GM12878 (cell line): Measurements from ENCODE around the gene OSBPL10. TPM values are rescaled to one million over a fixed set of nuclear protein-coding genes. Genes with fewer than 3 reads are reported as not detected.

ENCODE experiments used
- ATAC-seq: fragments of 200-7000 bp; cut with Tn5 transposase; 3 replicates; pipeline ENCODE4 v1.9.1; 2020; ENCODE audit warnings: mild to moderate bottlenecking, moderate library complexity
- BruUV-seq: library from RNA; stranded (reverse); fragments of 400-500 nt; replicated peaks from 2 replicates; lab custom pipeline; 2021; lab: Mats Ljungman, UMichigan
- CTCF ChIA-PET: fragments of 300-600 bp; sonication (Branson Sonifier 250); formaldehyde crosslinking; extraction: SDS; loops from one replicate; lab custom pipeline; 2021; ENCODE audit warnings: inconsistent platforms; lab: Yijun Ruan, JAX
- POLR2A ChIA-PET: fragments of 350-600 bp; formaldehyde crosslinking; extraction: SDS; loops from one replicate; lab custom pipeline; 2021; ENCODE audit warnings: inconsistent platforms; lab: Charles Lee
- RAD21 ChIA-PET: fragments of 300-600 bp; sonication (Branson Sonifier 250); formaldehyde crosslinking; loops from one replicate; lab custom pipeline; 2023; ENCODE audit warnings: antibody characterized with exemption; ENCODE audit not compliant: unreplicated experiment; lab: Charles Lee
- SMC1A ChIA-PET: fragments of 300-600 bp; sonication (Branson Sonifier 250); formaldehyde crosslinking; loops from one replicate; lab custom pipeline; 2023; ENCODE audit not compliant: unreplicated experiment, uncharacterized antibody; lab: Charles Lee
- DNase-seq: peaks from one replicate; pipeline ENCODE4 v3.0.0-alpha.2; 2011; ENCODE audit warnings: low read depth, low spot score
- FAIRE-seq: peaks from 3 replicates; lab custom pipeline; 2011; peaks lifted over from hg19 to GRCh38; lab: Jason Lieb, UNC
- H2AFZ ChIP-seq: 2 replicates; pipeline ENCODE4 v1.6.0; 2011; ENCODE audit warnings: low read depth, low read length, control low read depth; ENCODE audit not compliant: control insufficient read depth
- H3K27ac ChIP-seq: 2 replicates; pipeline ENCODE4 v1.5.1; 2011; ENCODE audit warnings: control low read depth; ENCODE audit not compliant: control insufficient read depth, insufficient read depth
- H3K27me3 ChIP-seq, 2 experiments: replicated peaks in 1 of 2; 2 replicates each; pipeline versions ENCODE4 v1.6.0 to v1.6.1; 2011; ENCODE audit warnings: low read length in 1 of 2; ENCODE audit not compliant: control insufficient read depth in 2 of 2, insufficient read depth in 2 of 2
- H3K36me3 ChIP-seq, 2 experiments: 2 replicates each; pipeline ENCODE4 v1.5.1; 2011; ENCODE audit warnings: low read length in 1 of 2; ENCODE audit not compliant: control insufficient read depth in 2 of 2, insufficient read depth in 2 of 2
- H3K4me1 ChIP-seq: 2 replicates; pipeline ENCODE4 v1.6.1; 2011; ENCODE audit warnings: mild to moderate bottlenecking, low read length, moderate library complexity, mixed read lengths; ENCODE audit not compliant: control insufficient read depth, insufficient read depth
- H3K4me2 ChIP-seq: 2 replicates; pipeline ENCODE4 v1.6.0; 2011; ENCODE audit warnings: control low read depth; ENCODE audit not compliant: control insufficient read depth, insufficient read depth
- H3K4me3 ChIP-seq: fragments of 200-600 bp; sonication (generic); 2 replicates; pipeline ENCODE4 v1.5.1; 2016
- H3K79me2 ChIP-seq: 2 replicates; pipeline ENCODE4 v1.6.0; 2011; ENCODE audit warnings: low read length; ENCODE audit not compliant: control insufficient read depth, insufficient read depth
- H3K9ac ChIP-seq: 2 replicates; pipeline ENCODE4 v1.8.0; 2011; ENCODE audit warnings: low read length, control low read depth, mixed read lengths; ENCODE audit not compliant: control insufficient read depth, insufficient read depth
- H3K9me3 ChIP-seq: replicated peaks from 3 replicates; pipeline ENCODE4 v1.5.1; 2011; ENCODE audit warnings: mild to moderate bottlenecking, low read length; ENCODE audit not compliant: control insufficient read depth, insufficient read depth
- H4K20me1 ChIP-seq: 2 replicates; pipeline ENCODE4 v1.6.0; 2011; ENCODE audit not compliant: control insufficient read depth, insufficient read depth
- BHLHE40 ChIP-seq, 2 experiments: fragments of 450-650 bp in 1 of 2; IDR thresholded peaks; 2 replicates each; pipeline ENCODE4 v1.6.1; 2011 to 2017; ENCODE audit warnings: low read depth in 2 of 2, borderline replicate concordance in 1 of 2, improper control_type of control experiment in 1 of 2, low read length in 1 of 2, mild to moderate bottlenecking in 1 of 2
- CBFB ChIP-seq: IDR thresholded peaks from 2 replicates; pipeline ENCODE4 v1.6.1; 2016; ENCODE audit warnings: antibody characterized with exemption, low read depth
- IKZF2 ChIP-seq, 2 experiments: fragments of 450-650 bp; IDR thresholded peaks; 2 replicates each; pipeline ENCODE4 v1.6.1; 2017; ENCODE audit warnings: mild to moderate bottlenecking in 2 of 2, moderate library complexity in 2 of 2
- KAT2A ChIP-seq: conservative IDR thresholded peaks from 2 replicates; pipeline ENCODE4 v1.6.1; 2011; ENCODE audit warnings: low read depth, low read length; ENCODE audit not compliant: control insufficient read depth
- RAD51 ChIP-seq: fragments of 450-650 bp; IDR thresholded peaks from 2 replicates; pipeline ENCODE4 v1.6.1; 2016; ENCODE audit warnings: moderate library complexity, mild to moderate bottlenecking, inconsistent platforms
- RUNX3 ChIP-seq: IDR thresholded peaks from 2 replicates; pipeline ENCODE4 v1.6.1; 2012; ENCODE audit warnings: low read length, inconsistent platforms
- SUPT20H ChIP-seq: IDR thresholded peaks from 2 replicates; pipeline ENCODE4 v1.6.1; 2011; ENCODE audit warnings: low read depth, mild to moderate bottlenecking, low read length, moderate library complexity, borderline replicate concordance; ENCODE audit not compliant: control insufficient read depth
- ZNF24 ChIP-seq: fragments of 450-650 bp; IDR thresholded peaks from 2 replicates; pipeline ENCODE4 v1.6.1; 2017; ENCODE audit warnings: antibody characterized with exemption, mild to moderate bottlenecking
- WGBS: methylation state at CpG from one replicate; pipeline ENCODE4 v1.1.6; 2016; ENCODE audit warnings: low lambda C conversion rate; ENCODE audit not compliant: insufficient replicate concordance, insufficient coverage; ENCODE audit errors: missing lambda C conversion rate; 5-methylcytosine and 5-hydroxymethylcytosine counted together
- in situ Hi-C: fragments of 300-500 bp; cut with MboI; formaldehyde crosslinking; loops from 9 replicates; pipeline ENCODE4 v1.14.3; 2018; ENCODE audit warnings: mixed read lengths
- intact Hi-C: fragments of 100-400 bp; cut with micrococcal nuclease; formaldehyde crosslinking; loops from one replicate; pipeline ENCODE4 v1.14.2; 2022; ENCODE audit not compliant: unreplicated experiment
- polyA plus RNA-seq, 11 experiments: library from polyadenylated mRNA; depleted of rRNA in 4 of 11; unstranded in 6 of 11; stranded (reverse) in 5 of 11; fragments of >200 nt; fragmentation: Nextera tagmentation in 4 of 11; fragmentation: Illumina TruSeq in 1 of 11; extraction: Ambion mirVana in 4 of 11; extraction: Trizol in 1 of 11; gene quantifications; 1 replicate in 1 of 11; 2 replicates in 10 of 11; pipeline versions ENCODE4 v1.2.1 to v1.2.3, GENCODE V29; 2011 to 2016; ENCODE audit warnings: inconsistent platforms in 2 of 11, missing spikeins in 2 of 11, low read depth in 1 of 11
- total RNA-seq, 4 experiments: library from RNA; depleted of rRNA in 3 of 4; stranded (reverse); fragments of >200 nt in 3 of 4; fragmentation: Illumina TruSeq in 1 of 4; extraction: Trizol in 1 of 4; gene quantifications; 2 replicates each; pipeline versions ENCODE4 v1.2.1 to v1.2.3, GENCODE V29; 2013 to 2021
- TF ChIP-seq, protein P1 (sequence below): fragments of 450-650 bp; IDR thresholded peaks from 2 replicates; pipeline ENCODE4 v1.6.1; 2016; ENCODE audit warnings: mild to moderate bottlenecking
- TF ChIP-seq, protein P2 (sequence below): IDR thresholded peaks from 2 replicates; pipeline ENCODE4 v1.6.1; 2011; ENCODE audit warnings: low read depth, low read length, improper control_type of control experiment, borderline replicate concordance

The OSBPL10 gene
- total and polyA plus RNA-seq, 10 of the 15 experiments (the other 5 are each of a cell fraction or from before 2014, with no cell fraction given): 0.03 to 0.25 (median 0.09) TPM; not detected in 5

DNA sequence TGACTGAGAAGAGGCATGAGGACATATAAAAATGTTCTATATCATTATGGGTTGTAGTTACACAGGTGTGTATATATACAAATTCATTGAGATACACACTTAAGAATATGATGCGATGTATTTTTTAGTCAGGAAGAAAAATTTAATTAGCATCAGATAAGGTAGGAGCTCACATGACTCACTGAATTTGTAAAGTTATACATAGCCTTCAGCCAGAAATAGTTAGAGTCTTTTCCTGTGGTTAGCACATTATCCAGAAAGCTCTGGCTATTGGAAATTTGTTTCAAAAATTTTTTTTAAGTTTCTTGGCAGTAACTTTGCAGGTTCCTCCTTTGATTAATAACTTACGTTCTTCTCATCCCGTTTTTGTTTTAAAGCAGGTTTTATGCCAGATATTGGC is 359.7 kb downstream of the OSBPL10 start (continued):
- TF ChIP-seq SUPT20H (no peak), CBFB (no peak), ZNF24 (no peak), KAT2A (no peak)

DNA sequence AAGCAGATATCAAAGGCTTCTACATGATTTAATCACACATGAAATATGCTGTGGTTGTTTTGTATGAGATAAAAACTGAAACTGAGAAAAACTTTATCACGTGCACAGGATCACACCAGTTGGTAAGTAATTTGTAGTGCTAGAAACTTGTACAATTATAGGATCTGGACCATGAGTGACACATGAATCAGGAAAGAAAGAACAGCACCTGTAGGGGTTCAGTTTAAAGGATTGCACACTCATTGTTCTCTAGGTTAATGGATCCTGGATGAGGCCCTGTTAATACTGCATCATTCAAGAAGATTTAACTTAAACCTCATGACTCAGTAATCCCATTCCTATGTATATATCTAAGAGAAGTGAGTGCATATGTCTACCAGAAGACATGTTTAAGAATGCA is 360.4 kb downstream of the OSBPL10 start:
- ATAC-seq (peak; percentile 57), FAIRE-seq (no peak)
- H3K9me3 ChIP-seq: no peaks in the 10 kb centered on the region; the same call in 2 of the 3 replicates
- 0 out of 2 replicates have a peak overlapping the region, but pooled peaks have one; percentile 3 for H3K4me2 ChIP-seq
- ChIA-PET SMC1A (no interaction called here), POLR2A (no interaction called here)
- TF ChIP-seq RUNX3 (peak; percentile 39), RAD51 (peak; percentile 70), IKZF2 (IDR thresholded peaks at IDR 0.05) (0 out of 4 replicates have a peak, but pooled peaks of 1 of the 2 experiments have one; percentile 25), BHLHE40 (IDR thresholded peaks at IDR 0.05; ENCODE audit: borderline replicate concordance in 1 of 2, low read depth in 2 of 2, low read length in 1 of 2) (peak; percentile 86 to 89)
- TF ChIP-seq, protein P1, sequence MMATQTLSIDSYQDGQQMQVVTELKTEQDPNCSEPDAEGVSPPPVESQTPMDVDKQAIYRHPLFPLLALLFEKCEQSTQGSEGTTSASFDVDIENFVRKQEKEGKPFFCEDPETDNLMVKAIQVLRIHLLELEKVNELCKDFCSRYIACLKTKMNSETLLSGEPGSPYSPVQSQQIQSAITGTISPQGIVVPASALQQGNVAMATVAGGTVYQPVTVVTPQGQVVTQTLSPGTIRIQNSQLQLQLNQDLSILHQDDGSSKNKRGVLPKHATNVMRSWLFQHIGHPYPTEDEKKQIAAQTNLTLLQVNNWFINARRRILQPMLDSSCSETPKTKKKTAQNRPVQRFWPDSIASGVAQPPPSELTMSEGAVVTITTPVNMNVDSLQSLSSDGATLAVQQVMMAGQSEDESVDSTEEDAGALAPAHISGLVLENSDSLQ: peak; percentile 87
- TF ChIP-seq, protein P2, sequence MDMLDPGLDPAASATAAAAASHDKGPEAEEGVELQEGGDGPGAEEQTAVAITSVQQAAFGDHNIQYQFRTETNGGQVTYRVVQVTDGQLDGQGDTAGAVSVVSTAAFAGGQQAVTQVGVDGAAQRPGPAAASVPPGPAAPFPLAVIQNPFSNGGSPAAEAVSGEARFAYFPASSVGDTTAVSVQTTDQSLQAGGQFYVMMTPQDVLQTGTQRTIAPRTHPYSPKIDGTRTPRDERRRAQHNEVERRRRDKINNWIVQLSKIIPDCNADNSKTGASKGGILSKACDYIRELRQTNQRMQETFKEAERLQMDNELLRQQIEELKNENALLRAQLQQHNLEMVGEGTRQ: no peak
- TF ChIP-seq, all 136 proteins: peak for 5
- no peak for DNase-seq
- in situ Hi-C loops (no loop called here), intact Hi-C loops (loop anchor here (5.0 kb wide), 2 partner anchors 147 to 398 kb away; no protein-coding TSS in a partner anchor)
- WGBS: 0% methylated on average over 1 of the region's 1 CpG
- Histone ChIP-seq H3K4me1 (peaks cover 25% of the 10 kb centered on the region), H3K27me3 (no peaks in the 10 kb centered on the region), H3K27ac (no peak overlapping the region), H3K4me3 (no peak overlapping the region), H3K79me2 (peaks cover 2% of the 10 kb centered on the region; the same call in 1 of the 2 replicates), H3K36me3 (peaks cover 0 to 17% of the 10 kb centered on the region in 2 experiments; a peak in 1 of 4 replicates), H3K9ac (no peak overlapping the region), H2AFZ (no peak overlapping the region), H4K20me1 (no peaks in the 10 kb centered on the region)
- CTCF ChIA-PET: no interaction called here
- TSS peak; percentile 36 for BruUV-seq
- RAD21 ChIA-PET: no interaction called here
